ENCODE results near the gene GLT8D2. TPM values are rescaled to one million over a fixed set of nuclear protein-coding genes. Genes with fewer than 3 reads are reported as not detected.

The GLT8D2 gene
- total and polyA plus RNA-seq, 2 of the 13 experiments (the other 11 are each of a cell fraction or from before 2014, with no cell fraction given): not detected

- TF ChIP-seq ZNF639 (CRISPR knock-in tag; conservative IDR thresholded peaks at IDR 0.05) (peak; percentile 84), ZBTB34 (CRISPR knock-in tag; IDR thresholded peaks at IDR 0.05) (no peak; the same call in 1 of the 2 replicates), TEAD3 (CRISPR knock-in tag; optimal IDR thresholded peaks at IDR 0.05; ENCODE audit: borderline replicate concordance) (peak; percentile 51), SKI (IDR thresholded peaks at IDR 0.05; ENCODE audit: partially characterized antibody) (peak; percentile 78), ZSCAN5A (CRISPR knock-in tag; IDR thresholded peaks at IDR 0.05; ENCODE audit: borderline replicate concordance) (peak; percentile 12; the same call in 1 of the 2 replicates), KAT8 (CRISPR knock-in tag; IDR thresholded peaks at IDR 0.05) (peak; percentile 91), ZNF292 (CRISPR knock-in tag; IDR thresholded peaks at IDR 0.05; ENCODE audit: borderline replicate concordance, low read depth) (peak; percentile 48; the same call in 1 of the 2 replicates), BCL3 (CRISPR knock-in tag; IDR thresholded peaks at IDR 0.05) (peak; percentile 77; the same call in 1 of the 2 replicates), ZNF775 (CRISPR knock-in tag; IDR thresholded peaks at IDR 0.05; ENCODE audit: borderline replicate concordance) (no peak), ZNF225 (CRISPR knock-in tag; IDR thresholded peaks at IDR 0.05) (peak; percentile 43; the same call in 1 of the 2 replicates), PRDM10 (CRISPR knock-in tag; IDR thresholded peaks at IDR 0.05; ENCODE audit: low read depth) (no peak), SIX1 (CRISPR knock-in tag; IDR thresholded peaks at IDR 0.05; ENCODE audit: borderline replicate concordance) (no peak), ZNF281 (CRISPR knock-in tag; IDR thresholded peaks at IDR 0.05; ENCODE audit: borderline replicate concordance) (peak; percentile 89), HOXA9 (CRISPR knock-in tag; IDR thresholded peaks at IDR 0.05; ENCODE audit: borderline replicate concordance) (peak; percentile 59; the same call in 1 of the 2 replicates)
Measured at GRCh38 chr12:104064031-104064841, 14.2 kb upstream of the GLT8D2 start, which contains the start of gene HCFC2 (continued).
